ENCODE results near the gene PSTK.

Gene PSTK

DNA sequence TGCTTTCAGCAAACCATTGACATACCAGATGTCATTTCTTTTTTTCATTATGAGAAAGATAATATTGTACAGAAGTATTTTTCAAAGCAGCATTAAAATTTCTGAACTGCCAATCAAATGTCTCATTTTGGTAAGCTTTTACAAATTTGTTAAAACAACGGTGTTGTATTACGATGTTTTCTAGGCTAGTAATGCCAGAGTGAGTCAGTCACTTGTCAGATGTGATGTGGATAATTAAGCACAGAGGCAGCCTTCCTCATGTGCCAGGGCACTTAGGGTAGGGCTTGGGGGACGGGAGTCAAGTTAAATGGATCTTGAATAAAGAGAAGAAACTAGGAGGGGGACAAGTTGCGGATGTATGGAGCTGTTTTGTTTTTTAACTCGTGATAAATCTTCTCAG, 10.1 kb downstream of the PSTK start:
- Histone ChIP-seq H3K9me3 (no peaks in the 10 kb centered on the region), H3K4me2 (no peak overlapping the region), H4K20me1 (peaks cover 3% of the 10 kb centered on the region), H3K27ac (no peak overlapping the region), H3K4me3 (no peak overlapping the region), H3K27me3 (no peaks in the 10 kb centered on the region), H3K4me1 (0 out of 2 replicates have a peak, but pooled peaks cover 6% of the 10 kb centered on the region), H3K36me3 (peaks cover 49% of the 10 kb centered on the region), H3K9ac (no peak overlapping the region)
- no peak for TF ChIP-seq Cebpa-rat (IDR thresholded peaks at IDR 0.05)

DNA sequence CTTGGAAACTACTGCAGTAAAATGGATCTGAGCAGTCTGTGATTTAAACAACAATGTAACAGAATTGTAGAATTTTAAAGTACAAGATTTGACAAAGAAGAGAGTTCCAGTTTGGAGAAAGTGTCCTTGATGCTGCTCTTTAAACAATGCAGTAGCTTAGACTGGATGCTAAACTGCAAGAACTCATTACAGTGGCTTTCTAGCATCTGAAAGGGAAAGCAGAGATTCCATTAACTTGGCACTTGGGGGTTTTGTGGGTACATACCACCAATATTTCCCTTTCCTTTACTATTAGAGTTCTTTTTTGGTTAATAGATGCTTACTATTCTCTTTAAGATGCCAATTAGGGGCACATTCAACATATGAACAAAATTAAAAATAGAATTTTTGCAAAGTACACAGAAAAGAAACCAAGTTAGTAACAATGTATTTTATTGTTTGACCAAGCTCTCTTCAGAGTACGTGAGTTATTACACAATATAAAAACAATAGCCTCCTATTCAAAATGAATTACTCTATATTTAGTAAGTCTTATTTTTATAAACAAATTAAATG, 11.9 kb downstream of the PSTK start:
- Histone ChIP-seq H3K27ac (no peak overlapping the region), H3K36me3 (peaks cover 50% of the 10 kb centered on the region), H3K4me2 (no peak overlapping the region), H3K4me3 (no peak overlapping the region), H3K4me1 (0 out of 2 replicates have a peak, but pooled peaks cover 6% of the 10 kb centered on the region), H3K27me3 (no peaks in the 10 kb centered on the region), H3K9me3 (no peaks in the 10 kb centered on the region), H3K9ac (no peak overlapping the region), H4K20me1 (peaks cover 20% of the 10 kb centered on the region)
- TF ChIP-seq Cebpa-rat (IDR thresholded peaks at IDR 0.05): no peak

DNA sequence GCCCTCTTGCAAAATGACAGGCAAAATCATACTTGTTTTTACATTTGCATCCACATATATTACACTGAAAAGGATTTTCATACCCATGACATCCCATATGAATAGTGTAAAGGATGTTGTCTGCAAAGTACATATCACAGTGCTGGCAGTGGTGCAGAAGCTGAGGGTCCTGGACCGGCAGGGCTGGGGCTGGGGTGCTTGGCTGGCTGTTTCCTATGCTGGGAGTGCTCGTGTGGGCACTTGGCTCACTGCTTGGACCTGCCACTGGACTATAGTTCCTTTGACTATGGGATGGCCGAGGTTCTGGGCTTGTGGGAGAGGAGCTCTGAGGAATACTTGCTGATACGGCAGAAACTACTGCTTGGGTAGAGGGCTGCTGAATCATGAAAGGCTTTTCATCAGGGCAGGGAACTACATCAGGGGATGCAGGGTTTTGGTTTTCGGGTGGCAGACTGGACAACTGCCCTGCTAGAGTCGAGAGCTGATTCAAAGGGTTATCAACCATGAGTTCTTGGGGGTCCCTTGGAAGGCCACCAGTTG, 13.7 kb downstream of the PSTK start:
- 0 out of 2 replicates have a peak, but pooled peaks cover 6% of the 10 kb centered on the region for H3K4me1 ChIP-seq
- peaks cover 50% of the 10 kb centered on the region for H3K36me3 ChIP-seq

DNA sequence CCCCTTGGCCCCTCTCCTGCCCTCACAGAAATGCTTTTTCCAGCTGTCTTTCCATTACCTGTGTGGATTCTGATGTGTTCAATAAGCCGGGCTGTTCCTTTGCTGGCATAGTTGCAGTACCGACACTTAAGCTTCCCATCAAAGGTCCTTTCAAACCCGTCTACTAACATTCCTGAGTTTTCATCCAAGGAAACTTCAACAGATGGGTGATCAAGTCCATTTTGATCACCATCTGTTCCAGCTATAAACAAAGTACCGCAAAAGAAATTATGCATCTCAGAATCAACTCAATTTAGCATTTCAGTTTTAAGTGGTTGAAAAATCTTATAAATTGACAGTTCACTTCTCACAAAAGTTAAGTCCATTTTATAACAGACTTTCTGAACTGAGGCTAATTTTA, 15.7 kb downstream of the PSTK start:
- H3K9ac ChIP-seq: no peak overlapping the region
- H3K4me2 ChIP-seq: no peak overlapping the region
- H3K4me1 ChIP-seq: peaks cover 23% of the 10 kb centered on the region
- H3K4me3 ChIP-seq: no peak overlapping the region
- no peaks in the 10 kb centered on the region for H3K27me3 ChIP-seq
- no peaks in the 10 kb centered on the region for H3K9me3 ChIP-seq
- H3K27ac ChIP-seq: no peak overlapping the region
- H4K20me1 ChIP-seq: peaks cover 59% of the 10 kb centered on the region
- no peak for TF ChIP-seq Cebpa-rat (IDR thresholded peaks at IDR 0.05)
- peaks cover 61% of the 10 kb centered on the region for H3K36me3 ChIP-seq

More for the DNA sequence above, 13.7 kb downstream of the PSTK start:
- Histone ChIP-seq H4K20me1 (peaks cover 38% of the 10 kb centered on the region), H3K27ac (no peak overlapping the region), H3K4me2 (no peak overlapping the region), H3K9ac (no peak overlapping the region), H3K27me3 (no peaks in the 10 kb centered on the region), H3K9me3 (no peaks in the 10 kb centered on the region), H3K4me3 (no peak overlapping the region)
- TF ChIP-seq Cebpa-rat (IDR thresholded peaks at IDR 0.05): no peak

DNA sequence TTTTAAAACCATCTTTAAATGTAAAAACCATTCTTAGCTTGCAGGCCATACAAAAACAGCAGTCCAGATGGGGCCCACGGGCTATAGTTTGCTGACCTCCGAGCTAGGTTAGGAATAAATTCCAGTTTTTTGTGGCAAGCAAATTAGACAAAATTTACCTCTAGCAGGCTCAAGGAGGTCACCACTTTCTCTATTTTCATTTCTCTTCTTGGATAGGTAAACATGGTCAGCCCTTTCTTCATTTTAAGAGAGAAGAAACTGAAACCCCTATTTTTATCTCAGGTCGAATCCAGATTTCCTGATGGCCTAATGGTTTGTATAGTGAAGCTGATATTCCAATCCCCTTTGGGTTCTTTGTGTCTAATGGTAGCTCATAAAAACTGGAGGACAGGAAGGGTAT, 17.7 kb downstream of the PSTK start:
- no peaks in the 10 kb centered on the region for H3K27me3 ChIP-seq
- peaks cover 68% of the 10 kb centered on the region for H3K36me3 ChIP-seq
- peaks cover 17% of the 10 kb centered on the region for H3K4me1 ChIP-seq
- peaks cover 76% of the 10 kb centered on the region for H4K20me1 ChIP-seq
- TF ChIP-seq Cebpa-rat (IDR thresholded peaks at IDR 0.05): no peak
- H3K9ac ChIP-seq: no peak overlapping the region
- H3K9me3 ChIP-seq: no peaks in the 10 kb centered on the region
- no peak overlapping the region for H3K4me2 ChIP-seq
- H3K27ac ChIP-seq: no peak overlapping the region
- no peak overlapping the region for H3K4me3 ChIP-seq

DNA sequence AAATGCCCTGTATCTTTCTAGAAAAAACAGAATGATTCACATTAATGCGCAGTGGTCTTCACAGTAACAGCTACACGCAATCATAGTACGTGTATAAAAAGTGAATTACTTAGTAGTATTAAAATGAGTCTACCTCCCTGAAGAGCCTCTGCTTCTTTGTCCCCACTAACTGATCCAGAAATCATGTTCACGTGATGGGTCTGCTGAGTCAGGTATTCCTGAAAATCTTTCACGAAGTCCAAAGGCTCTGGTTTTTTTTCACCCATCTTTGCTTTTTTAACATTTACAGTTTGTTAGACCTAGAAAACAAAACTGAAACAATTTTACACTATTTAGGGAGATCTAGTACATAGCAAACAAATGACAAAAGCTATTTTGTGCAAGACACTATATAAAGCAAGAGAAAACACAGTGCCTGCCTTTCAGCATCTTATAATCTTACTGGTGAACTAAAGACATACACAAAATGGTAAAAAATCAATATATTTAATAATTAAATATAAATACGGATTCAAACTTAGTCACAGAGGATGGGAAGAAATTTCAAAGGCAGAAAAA, 18.2 kb downstream of the PSTK start:
- Histone ChIP-seq H3K4me2 (no peak overlapping the region), H3K36me3 (peaks cover 68% of the 10 kb centered on the region), H4K20me1 (peaks cover 81% of the 10 kb centered on the region)

DNA sequence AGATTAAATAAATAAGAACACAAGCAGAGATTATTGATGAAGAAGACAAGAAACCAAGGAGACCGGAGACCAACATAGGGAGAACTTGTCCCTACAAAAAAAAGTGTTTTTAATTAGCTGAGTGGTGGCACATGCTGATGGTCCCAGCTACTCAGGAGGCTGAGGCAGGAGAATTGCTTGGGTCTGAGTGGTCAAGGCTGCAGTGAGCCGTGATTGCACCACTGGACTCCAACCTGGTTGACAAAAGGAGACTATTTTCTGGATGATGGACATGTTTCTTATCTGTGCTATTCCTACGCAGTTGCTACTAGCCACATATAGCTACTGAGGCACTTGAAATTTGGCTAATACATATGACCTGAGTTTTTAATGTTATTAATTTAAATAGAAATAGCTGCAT, 18.7 kb downstream of the PSTK start:
- H3K4me2 ChIP-seq: peak overlapping the region; percentile 46; the same call in 1 of the 2 replicates
- no peaks in the 10 kb centered on the region for H3K27me3 ChIP-seq
- H3K9ac ChIP-seq: no peak overlapping the region
- H3K4me3 ChIP-seq: no peak overlapping the region
- H3K4me1 ChIP-seq: peaks cover 17% of the 10 kb centered on the region
- peaks cover 86% of the 10 kb centered on the region for H4K20me1 ChIP-seq
- no peaks in the 10 kb centered on the region for H3K9me3 ChIP-seq
- H3K27ac ChIP-seq: no peak overlapping the region
- peaks cover 64% of the 10 kb centered on the region for H3K36me3 ChIP-seq
- TF ChIP-seq Cebpa-rat (IDR thresholded peaks at IDR 0.05): no peak

More for the DNA sequence above, 18.2 kb downstream of the PSTK start:
- no peak overlapping the region for H3K27ac ChIP-seq
- no peak for TF ChIP-seq Cebpa-rat (IDR thresholded peaks at IDR 0.05)
- H3K9ac ChIP-seq: no peak overlapping the region
- H3K27me3 ChIP-seq: no peaks in the 10 kb centered on the region
- peaks cover 17% of the 10 kb centered on the region for H3K4me1 ChIP-seq
- H3K9me3 ChIP-seq: no peaks in the 10 kb centered on the region
- no peak overlapping the region for H3K4me3 ChIP-seq

DNA sequence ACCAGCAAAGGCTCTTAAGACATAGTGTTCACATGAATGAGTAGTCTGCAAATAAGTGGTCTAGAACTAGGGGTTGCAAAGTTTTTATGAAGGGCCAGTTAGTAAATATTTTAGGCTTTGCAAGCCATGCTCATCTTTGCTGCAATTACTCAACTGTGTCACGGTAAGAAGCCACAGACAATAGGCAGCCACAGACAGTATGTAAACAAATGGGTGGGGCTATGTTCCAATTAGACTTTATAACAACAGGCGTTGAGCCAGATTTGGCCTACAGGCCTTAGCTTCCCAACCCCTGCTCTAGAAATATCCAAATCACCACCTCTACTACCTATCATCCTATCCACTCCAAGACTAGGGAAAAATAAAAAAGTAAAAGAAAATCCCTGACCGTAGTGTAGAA, 19.1 kb downstream of the PSTK start:
- Histone ChIP-seq H3K4me2 (peak overlapping the region; percentile 46), H3K9me3 (no peaks in the 10 kb centered on the region), H3K4me1 (peaks cover 17% of the 10 kb centered on the region), H3K27ac (no peak overlapping the region), H4K20me1 (peaks cover 90% of the 10 kb centered on the region), H3K4me3 (no peak overlapping the region), H3K27me3 (no peaks in the 10 kb centered on the region), H3K36me3 (peaks cover 62% of the 10 kb centered on the region), H3K9ac (0 out of 2 replicates have a peak overlapping the region, but pooled peaks have one; percentile 38)
- no peak for TF ChIP-seq Cebpa-rat (IDR thresholded peaks at IDR 0.05)

DNA sequence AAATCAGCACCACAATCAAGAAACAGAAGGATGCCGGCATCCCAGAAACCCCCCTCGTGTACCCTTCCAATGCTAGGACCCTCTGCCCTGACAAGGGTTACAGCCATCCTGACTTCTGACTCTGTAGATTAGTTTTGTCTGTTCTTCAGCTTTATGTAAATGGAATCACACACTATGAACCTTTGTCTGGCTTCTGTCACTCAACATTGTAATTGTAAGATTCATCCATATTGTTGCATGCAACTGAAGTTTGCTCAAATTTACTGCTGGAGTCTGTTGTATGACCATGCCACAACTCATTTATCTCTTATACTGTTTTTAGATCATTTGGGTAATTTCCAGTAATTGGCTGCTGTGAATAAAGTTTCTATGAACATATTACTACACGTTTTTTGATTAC, 20.0 kb downstream of the PSTK start:
- Histone ChIP-seq H3K4me2 (no peak overlapping the region; the same call in 1 of the 2 replicates), H3K9ac (no peak overlapping the region), H3K4me3 (no peak overlapping the region), H3K27me3 (no peaks in the 10 kb centered on the region), H3K27ac (no peak overlapping the region), H3K4me1 (peaks cover 17% of the 10 kb centered on the region), H4K20me1 (peaks cover 96% of the 10 kb centered on the region), H3K36me3 (peaks cover 61% of the 10 kb centered on the region), H3K9me3 (no peaks in the 10 kb centered on the region)
- TF ChIP-seq Cebpa-rat (IDR thresholded peaks at IDR 0.05): no peak

DNA sequence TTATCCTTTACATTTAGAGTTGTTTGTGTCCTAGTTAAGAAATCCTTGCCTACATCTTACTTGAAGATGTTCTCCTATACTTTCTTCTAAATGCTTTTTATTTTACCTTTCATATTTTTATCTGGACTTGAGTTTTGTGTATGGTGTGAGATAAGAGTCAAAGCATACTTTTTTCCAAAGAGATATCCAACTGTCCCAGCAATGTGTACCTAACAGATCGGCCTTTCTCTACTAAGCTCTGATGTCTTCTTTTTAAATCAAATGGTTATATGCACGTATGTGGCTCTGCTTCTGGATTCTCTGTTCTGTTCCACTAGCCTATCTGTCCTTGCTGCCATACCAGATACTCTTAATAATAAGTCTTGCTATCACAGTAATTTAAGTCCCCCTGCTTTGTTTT, 21.2 kb downstream of the PSTK start:
- no peak overlapping the region for H3K4me3 ChIP-seq
- H3K4me1 ChIP-seq: peaks cover 17% of the 10 kb centered on the region
- H3K27me3 ChIP-seq: no peaks in the 10 kb centered on the region
- no peak overlapping the region for H3K4me2 ChIP-seq
- H3K9ac ChIP-seq: no peak overlapping the region
- peaks cover 59% of the 10 kb centered on the region for H3K36me3 ChIP-seq
- H3K27ac ChIP-seq: no peak overlapping the region
- H3K9me3 ChIP-seq: no peaks in the 10 kb centered on the region
- no peak for TF ChIP-seq Cebpa-rat (IDR thresholded peaks at IDR 0.05)
- peaks cover 97% of the 10 kb centered on the region for H4K20me1 ChIP-seq
